Esophagus squamous epithelium (tissue), 4 donors: ENCODE measurements around the gene DNAJB8.

Experiments used
- POLR2A ChIP-seq, 4 donors: fragments of 450-650 bp; IDR thresholded peaks; one replicate each; pipeline ENCODE4 v1.6.1; 2017; ENCODE audit warnings: antibody characterized with exemption in 4 of 4, mild to moderate bottlenecking in 4 of 4, moderate library complexity in 3 of 4
- TF ChIP-seq, protein P1 (sequence below), 6 experiments: fragments of 450-650 bp in 4 of 6; fragments of 200-600 bp in 2 of 6; sonication (generic) in 2 of 6; IDR thresholded peaks; one replicate each; pipeline ENCODE4 v1.5.1; 2016 to 2019; ENCODE audit warnings: antibody characterized with exemption in 6 of 6, mild to moderate bottlenecking in 4 of 6, moderate library complexity in 4 of 6

DNA sequence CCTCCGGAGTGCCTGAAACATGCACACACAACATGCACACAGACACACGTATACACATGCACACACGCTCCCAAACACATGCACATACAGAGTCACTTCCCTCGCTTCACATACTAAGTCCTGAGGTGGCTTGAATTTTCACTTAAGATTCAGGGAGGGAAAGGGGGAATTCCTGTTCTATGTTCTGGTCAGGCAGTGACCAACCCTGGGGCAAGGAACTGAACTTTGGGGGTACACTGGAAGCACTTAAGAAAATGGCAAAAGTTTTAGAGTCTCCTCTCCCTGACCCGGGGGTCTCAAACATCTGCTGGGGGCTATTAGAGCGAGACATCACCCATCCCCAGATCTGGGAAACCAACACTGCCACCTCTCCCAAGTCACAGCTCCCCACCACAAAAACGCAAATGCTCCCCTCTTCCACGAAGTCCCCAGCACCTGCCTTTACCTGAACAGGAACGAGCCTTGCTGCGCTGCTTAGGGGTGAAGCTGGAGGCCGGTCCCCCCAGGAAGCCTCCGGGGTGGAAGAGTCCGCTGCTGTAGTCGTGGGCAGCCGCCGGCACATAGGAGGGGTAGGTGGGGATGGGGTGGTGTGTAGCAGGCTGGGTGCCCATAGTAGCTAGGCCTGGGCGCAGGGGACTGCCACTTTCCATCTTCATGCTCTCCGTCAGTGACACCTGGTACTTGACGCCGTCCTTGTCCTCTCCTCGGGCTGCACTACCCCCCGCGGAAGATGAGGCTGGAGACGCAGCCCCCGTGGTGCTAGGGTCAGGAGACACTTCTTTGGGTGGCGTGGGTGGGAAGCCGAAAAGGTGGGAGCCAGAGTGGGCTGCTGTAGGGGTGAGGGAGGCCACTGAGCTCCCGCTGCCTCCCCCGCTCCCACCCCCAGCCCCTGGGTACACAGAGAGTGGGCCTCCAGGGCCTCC lies 18.9 kb upstream of the DNAJB8 start:
- no peak for TF ChIP-seq POLR2A (IDR thresholded peaks at IDR 0.05)
- TF ChIP-seq, protein P1, sequence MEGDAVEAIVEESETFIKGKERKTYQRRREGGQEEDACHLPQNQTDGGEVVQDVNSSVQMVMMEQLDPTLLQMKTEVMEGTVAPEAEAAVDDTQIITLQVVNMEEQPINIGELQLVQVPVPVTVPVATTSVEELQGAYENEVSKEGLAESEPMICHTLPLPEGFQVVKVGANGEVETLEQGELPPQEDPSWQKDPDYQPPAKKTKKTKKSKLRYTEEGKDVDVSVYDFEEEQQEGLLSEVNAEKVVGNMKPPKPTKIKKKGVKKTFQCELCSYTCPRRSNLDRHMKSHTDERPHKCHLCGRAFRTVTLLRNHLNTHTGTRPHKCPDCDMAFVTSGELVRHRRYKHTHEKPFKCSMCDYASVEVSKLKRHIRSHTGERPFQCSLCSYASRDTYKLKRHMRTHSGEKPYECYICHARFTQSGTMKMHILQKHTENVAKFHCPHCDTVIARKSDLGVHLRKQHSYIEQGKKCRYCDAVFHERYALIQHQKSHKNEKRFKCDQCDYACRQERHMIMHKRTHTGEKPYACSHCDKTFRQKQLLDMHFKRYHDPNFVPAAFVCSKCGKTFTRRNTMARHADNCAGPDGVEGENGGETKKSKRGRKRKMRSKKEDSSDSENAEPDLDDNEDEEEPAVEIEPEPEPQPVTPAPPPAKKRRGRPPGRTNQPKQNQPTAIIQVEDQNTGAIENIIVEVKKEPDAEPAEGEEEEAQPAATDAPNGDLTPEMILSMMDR (IDR thresholded peaks at IDR 0.05): no peak
